Panc1 (cell line): ENCODE data around the gene SEC61B. TPM values are rescaled to one million over a fixed set of nuclear protein-coding genes. Genes with fewer than 3 reads are reported as not detected.
"Not testable (repeated sequence)": the region's sequence is repeated elsewhere in the genome, so short reads cannot be mapped to it uniquely, and the experiment has no call there.

Experiments
- ATAC-seq: fragments of 200-7000 bp; cut with Tn5 transposase; 2 replicates; pipeline ENCODE4 v1.9.1; 2020; ENCODE audit warnings: mild to moderate bottlenecking, moderate library complexity
- BruUV-seq: library from RNA; stranded (reverse); fragments of 400-500 nt; replicated peaks from 2 replicates; lab custom pipeline; 2021; lab: Mats Ljungman, UMichigan
- CTCF ChIA-PET: fragments of 300-600 bp; sonication (Branson Sonifier 250); formaldehyde crosslinking; loops from one replicate; lab custom pipeline; 2022; ENCODE audit warnings: antibody characterized with exemption; lab: Charles Lee
- POLR2A ChIA-PET: fragments of 300-600 bp; sonication (Branson Sonifier 250); formaldehyde crosslinking; loops from one replicate; lab custom pipeline; 2022; ENCODE audit warnings: antibody characterized with exemption; lab: Charles Lee
- DNase-seq: peaks from one replicate; pipeline ENCODE4 v3.0.0-alpha.2; 2010; ENCODE audit warnings: low read depth, low spot score
- H3K27ac ChIP-seq: 2 replicates; pipeline ENCODE4 v1.5.1; 2011; ENCODE audit warnings: mild to moderate bottlenecking, low read length, inconsistent platforms
- H3K27me3 ChIP-seq: fragments of 200-500 bp; sonication (Bioruptor generic); 2 replicates; pipeline ENCODE4 v1.6.0; 2014; ENCODE audit warnings: low read length, inconsistent platforms; ENCODE audit not compliant: control insufficient read depth, insufficient read depth
- H3K36me3 ChIP-seq: fragments of 200-500 bp; sonication (Bioruptor generic); 2 replicates; pipeline ENCODE4 v1.5.1; 2014; ENCODE audit warnings: inconsistent platforms, mild to moderate bottlenecking, low read length, moderate library complexity; ENCODE audit not compliant: control insufficient read depth, insufficient read depth
- H3K4me1 ChIP-seq: 2 replicates; pipeline ENCODE4 v1.5.1; 2011; ENCODE audit warnings: inconsistent platforms, mild to moderate bottlenecking, low read length, moderate library complexity; ENCODE audit not compliant: control insufficient read depth, insufficient read depth
- H3K4me3 ChIP-seq, 2 experiments: 2 replicates each; pipeline ENCODE4 v1.5.1; 2011 to 2012; ENCODE audit warnings: low read depth in 2 of 2, low read length in 2 of 2, mild to moderate bottlenecking in 2 of 2, inconsistent platforms in 1 of 2, moderate library complexity in 1 of 2
- H3K9me3 ChIP-seq: fragments of 200-500 bp; sonication (Bioruptor generic); 2 replicates; pipeline ENCODE4 v1.5.1; 2014; ENCODE audit warnings: low read depth, mild to moderate bottlenecking, inconsistent platforms, low read length, moderate library complexity; ENCODE audit not compliant: control insufficient read depth, insufficient read depth
- POLR2AphosphoS5 ChIP-seq: IDR thresholded peaks from 2 replicates; pipeline ENCODE4 v1.6.1; 2012; ENCODE audit warnings: mild to moderate bottlenecking, low read depth, low read length, moderate library complexity
- REST ChIP-seq, 2 experiments: IDR thresholded peaks; 2 replicates each; pipeline ENCODE4 v1.6.1; 2011 to 2012; ENCODE audit warnings: low read depth in 2 of 2, control low read depth in 1 of 2, low read length in 1 of 2, mild to moderate bottlenecking in 1 of 2, moderate library complexity in 1 of 2; ENCODE audit not compliant: insufficient read depth in 1 of 2
- SIN3A ChIP-seq: IDR thresholded peaks from 2 replicates; pipeline ENCODE4 v1.6.1; 2012; ENCODE audit warnings: low read depth, mild to moderate bottlenecking, low read length, moderate library complexity, borderline replicate concordance; ENCODE audit not compliant: insufficient read depth
- TCF7L2 ChIP-seq: IDR thresholded peaks from 2 replicates; pipeline ENCODE4 v1.6.1; 2011; ENCODE audit warnings: mild to moderate bottlenecking, low read depth, low read length, inconsistent platforms
- in situ Hi-C: cut with HindIII; loops from 2 replicates; pipeline ENCODE4 v1.10.0; 2016; ENCODE audit warnings: low sequenced_read_pairs, low pct_unique_long_range_greater_than_20kb
- intact Hi-C: fragments of 100-400 bp; cut with micrococcal nuclease; formaldehyde crosslinking; loops from one replicate; pipeline ENCODE4 v1.10.0; 2022; ENCODE audit not compliant: unreplicated experiment
- total RNA-seq: library from RNA; stranded (reverse); gene quantifications from one replicate; pipeline ENCODE4 v1.2.1, GENCODE V29; 2021; ENCODE audit not compliant: unreplicated experiment
- TF ChIP-seq, protein P1 (sequence below): fragments of 450-650 bp; IDR thresholded peaks from 2 replicates; pipeline ENCODE4 v1.5.1; 2017; ENCODE audit warnings: mild to moderate bottlenecking

Gene SEC61B
- total RNA-seq, 1 experiment from 2014 or later = 90.4 TPM

- in situ Hi-C loops = no loop called here
- H3K4me3 ChIP-seq = no peak overlapping the region
- no peaks in the 10 kb centered on the region; the same call in 1 of the 2 replicates for H3K4me1 ChIP-seq
- ATAC-seq (no peak), DNase-seq (no peak)
- no peaks in the 10 kb centered on the region for H3K9me3 ChIP-seq
- H3K27me3 ChIP-seq = no peaks in the 10 kb centered on the region
- CTCF ChIA-PET = no interaction called here
- no peak for TF ChIP-seq SIN3A
- TF ChIP-seq, protein P1, sequence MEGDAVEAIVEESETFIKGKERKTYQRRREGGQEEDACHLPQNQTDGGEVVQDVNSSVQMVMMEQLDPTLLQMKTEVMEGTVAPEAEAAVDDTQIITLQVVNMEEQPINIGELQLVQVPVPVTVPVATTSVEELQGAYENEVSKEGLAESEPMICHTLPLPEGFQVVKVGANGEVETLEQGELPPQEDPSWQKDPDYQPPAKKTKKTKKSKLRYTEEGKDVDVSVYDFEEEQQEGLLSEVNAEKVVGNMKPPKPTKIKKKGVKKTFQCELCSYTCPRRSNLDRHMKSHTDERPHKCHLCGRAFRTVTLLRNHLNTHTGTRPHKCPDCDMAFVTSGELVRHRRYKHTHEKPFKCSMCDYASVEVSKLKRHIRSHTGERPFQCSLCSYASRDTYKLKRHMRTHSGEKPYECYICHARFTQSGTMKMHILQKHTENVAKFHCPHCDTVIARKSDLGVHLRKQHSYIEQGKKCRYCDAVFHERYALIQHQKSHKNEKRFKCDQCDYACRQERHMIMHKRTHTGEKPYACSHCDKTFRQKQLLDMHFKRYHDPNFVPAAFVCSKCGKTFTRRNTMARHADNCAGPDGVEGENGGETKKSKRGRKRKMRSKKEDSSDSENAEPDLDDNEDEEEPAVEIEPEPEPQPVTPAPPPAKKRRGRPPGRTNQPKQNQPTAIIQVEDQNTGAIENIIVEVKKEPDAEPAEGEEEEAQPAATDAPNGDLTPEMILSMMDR = 0 out of 2 replicates have a peak, but pooled peaks have one; percentile 1
- BruUV-seq = no TSS peak
- POLR2A ChIA-PET = no interaction called here
- no peak overlapping the region for H3K27ac ChIP-seq
- intact Hi-C loops = no loop called here
- no peaks in the 10 kb centered on the region for H3K36me3 ChIP-seq
Measured at GRCh38 chr9:99193466-99193821, 28.6 kb upstream of the SEC61B start.

GRCh38 chr9:99196484-99196883, 25.6 kb upstream of the SEC61B start:
- H3K9me3 ChIP-seq, H3K4me3 ChIP-seq, DNase-seq, H3K27me3 ChIP-seq, BruUV-seq, ATAC-seq, intact Hi-C loops, H3K27ac ChIP-seq, H3K36me3 ChIP-seq, H3K4me1 ChIP-seq, in situ Hi-C loops, POLR2A ChIA-PET, CTCF ChIA-PET: not testable (repeated sequence)

GRCh38 chr9:99197124-99197630, 24.9 kb upstream of the SEC61B start:
- Histone ChIP-seq H3K27me3 (no peaks in the 10 kb centered on the region), H3K9me3 (no peaks in the 10 kb centered on the region), H3K36me3 (no peaks in the 10 kb centered on the region), H3K4me3 (no peak overlapping the region), H3K27ac (no peak overlapping the region), H3K4me1 (no peaks in the 10 kb centered on the region; the same call in 1 of the 2 replicates)
- ChIA-PET POLR2A (no interaction called here), CTCF (no interaction called here)
- TF ChIP-seq POLR2AphosphoS5 (no peak), SIN3A (no peak), REST (IDR thresholded peaks at IDR 0.05; ENCODE audit: insufficient read depth in 1 of 2, low read depth in 2 of 2, low read length in 1 of 2) (no peak), TCF7L2 (no peak)
- TF ChIP-seq, protein P1 = no peak
- no TSS peak for BruUV-seq
- no peak for DNase-seq
- intact Hi-C loops = no loop called here
- in situ Hi-C loops = no loop called here
- ATAC-seq = no peak
